HEK293 (cell line): ENCODE measurements around the gene GTF2F2.

ENCODE experiments used
- BCL11A ChIP-seq: fragments of 450-650 bp; formaldehyde crosslinking; IDR thresholded peaks from 2 replicates; pipeline ENCODE4 v1.5.1; 2016; ENCODE audit warnings: low read depth, missing biosample characterization, missing genetic modification characterization
- BCL11B ChIP-seq: fragments of 450-650 bp; formaldehyde crosslinking; IDR thresholded peaks from 2 replicates; pipeline ENCODE4 v1.5.1; 2016; ENCODE audit warnings: low read depth, missing biosample characterization, missing genetic modification characterization
- GFI1B ChIP-seq: fragments of 450-650 bp; formaldehyde crosslinking; IDR thresholded peaks from 2 replicates; pipeline ENCODE4 v1.5.1; 2016; ENCODE audit warnings: missing biosample characterization, missing genetic modification characterization
- GLIS2 ChIP-seq: fragments of 450-650 bp; formaldehyde crosslinking; IDR thresholded peaks from 2 replicates; pipeline ENCODE4 v1.5.1; 2016; ENCODE audit warnings: missing biosample characterization, missing genetic modification characterization
- HOXD13 ChIP-seq: sonication (generic); formaldehyde crosslinking; IDR thresholded peaks from 2 replicates; pipeline ENCODE4 v1.8.0; 2022; ENCODE audit warnings: missing genetic modification reagents, borderline replicate concordance
- INSM2 ChIP-seq: fragments of 450-650 bp; formaldehyde crosslinking; IDR thresholded peaks from 2 replicates; pipeline ENCODE4 v1.5.1; 2016; ENCODE audit warnings: missing biosample characterization, missing genetic modification characterization
- KLF8 ChIP-seq: fragments of 450-650 bp; formaldehyde crosslinking; IDR thresholded peaks from 2 replicates; pipeline ENCODE4 v1.5.1; 2016; ENCODE audit warnings: missing biosample characterization, missing genetic modification characterization
- PRDM1 ChIP-seq: fragments of 450-650 bp; formaldehyde crosslinking; IDR thresholded peaks from 2 replicates; pipeline ENCODE4; 2016; ENCODE audit warnings: missing biosample characterization, missing genetic modification characterization
- REPIN1 ChIP-seq: fragments of 450-650 bp; formaldehyde crosslinking; IDR thresholded peaks from 2 replicates; pipeline ENCODE4 v1.5.1; 2017; ENCODE audit warnings: missing biosample characterization, missing genetic modification characterization, low read depth
- ZBTB8A ChIP-seq: fragments of 450-650 bp; formaldehyde crosslinking; IDR thresholded peaks from 2 replicates; pipeline ENCODE4 v1.5.1; 2016; ENCODE audit warnings: missing biosample characterization, missing genetic modification characterization
- ZNF133 ChIP-seq: fragments of 450-650 bp; formaldehyde crosslinking; IDR thresholded peaks from 2 replicates; pipeline ENCODE4 v1.5.1; 2016; ENCODE audit warnings: missing biosample characterization, missing genetic modification characterization
- ZNF16 ChIP-seq: fragments of 450-650 bp; formaldehyde crosslinking; IDR thresholded peaks from 2 replicates; pipeline ENCODE4 v1.5.1; 2016; ENCODE audit warnings: low read depth, missing biosample characterization, missing genetic modification characterization
- ZNF221 ChIP-seq: fragments of 450-650 bp; formaldehyde crosslinking; IDR thresholded peaks from 2 replicates; pipeline ENCODE4 v1.5.1; 2017; ENCODE audit warnings: missing biosample characterization, missing genetic modification characterization, borderline replicate concordance
- ZNF23 ChIP-seq: fragments of 450-650 bp; formaldehyde crosslinking; IDR thresholded peaks from 2 replicates; pipeline ENCODE4 v1.5.1; 2016; ENCODE audit warnings: missing biosample characterization, missing genetic modification characterization, borderline replicate concordance
- ZNF266 ChIP-seq: fragments of 450-650 bp; formaldehyde crosslinking; IDR thresholded peaks from 2 replicates; pipeline ENCODE4 v1.5.1; 2016; ENCODE audit warnings: missing biosample characterization, missing genetic modification characterization, low read depth
- ZNF274 ChIP-seq, 2 experiments: fragments of 200-500 bp in 1 of 2; fragments of 450-650 bp in 1 of 2; sonication (Bioruptor generic) in 1 of 2; formaldehyde crosslinking in 1 of 2; IDR thresholded peaks; 2 replicates each; pipeline versions ENCODE4 v1.5.1 to v1.6.1; 2014 to 2016; ENCODE audit warnings: borderline replicate concordance in 1 of 2, inconsistent platforms in 1 of 2, low read length in 1 of 2, missing biosample characterization in 1 of 2, missing genetic modification characterization in 1 of 2
- ZNF324 ChIP-seq: fragments of 450-650 bp; formaldehyde crosslinking; IDR thresholded peaks from 2 replicates; pipeline ENCODE4 v1.5.1; 2016; ENCODE audit warnings: missing biosample characterization, missing genetic modification characterization
- ZNF426 ChIP-seq: fragments of 450-650 bp; formaldehyde crosslinking; IDR thresholded peaks from 2 replicates; pipeline ENCODE4 v1.5.1; 2017; ENCODE audit warnings: missing biosample characterization, missing genetic modification characterization, mild to moderate bottlenecking, inconsistent platforms, moderate library complexity
- ZNF530 ChIP-seq: fragments of 450-650 bp; formaldehyde crosslinking; IDR thresholded peaks from 2 replicates; pipeline ENCODE4 v1.5.1; 2016; ENCODE audit warnings: low read depth, missing biosample characterization, missing genetic modification characterization
- ZNF549 ChIP-seq: fragments of 450-650 bp; IDR thresholded peaks from 2 replicates; pipeline ENCODE4 v1.5.1; 2018; ENCODE audit warnings: missing biosample characterization, missing genetic modification characterization, mild to moderate bottlenecking, inconsistent platforms, moderate library complexity
- ZNF558 ChIP-seq: fragments of 450-650 bp; formaldehyde crosslinking; IDR thresholded peaks from 2 replicates; pipeline ENCODE4 v1.5.1; 2016; ENCODE audit warnings: missing biosample characterization, missing genetic modification characterization
- ZNF561 ChIP-seq: fragments of 450-650 bp; IDR thresholded peaks from 2 replicates; pipeline ENCODE4 v1.5.1; 2018; ENCODE audit warnings: missing biosample characterization, missing genetic modification characterization, borderline replicate concordance
- ZNF621 ChIP-seq: fragments of 450-650 bp; formaldehyde crosslinking; IDR thresholded peaks from 2 replicates; pipeline ENCODE4 v1.5.1; 2017; ENCODE audit warnings: missing biosample characterization, missing genetic modification characterization
- ZNF623 ChIP-seq: fragments of 450-650 bp; formaldehyde crosslinking; IDR thresholded peaks from 2 replicates; pipeline ENCODE4 v1.5.1; 2016; ENCODE audit warnings: missing biosample characterization, missing genetic modification characterization
- ZNF660 ChIP-seq: fragments of 450-650 bp; IDR thresholded peaks from 2 replicates; pipeline ENCODE4 v1.5.1; 2018; ENCODE audit warnings: missing biosample characterization, mild to moderate bottlenecking, missing genetic modification characterization
- ZNF677 ChIP-seq: fragments of 450-650 bp; IDR thresholded peaks from 2 replicates; pipeline ENCODE4 v1.5.0; 2018; ENCODE audit warnings: missing biosample characterization, mild to moderate bottlenecking, missing genetic modification characterization, moderate library complexity
- ZNF701 ChIP-seq: fragments of 450-650 bp; formaldehyde crosslinking; IDR thresholded peaks from 2 replicates; pipeline ENCODE4 v1.5.1; 2016; ENCODE audit warnings: missing biosample characterization, missing genetic modification characterization
- ZSCAN30 ChIP-seq: fragments of 450-650 bp; IDR thresholded peaks from 2 replicates; pipeline ENCODE4 v1.5.1; 2018; ENCODE audit warnings: missing biosample characterization, mild to moderate bottlenecking, missing genetic modification characterization, moderate library complexity
- TF ChIP-seq, protein P1 (sequence below): fragments of 450-650 bp; formaldehyde crosslinking; IDR thresholded peaks from 2 replicates; pipeline ENCODE4 v1.5.1; 2016; ENCODE audit warnings: missing biosample characterization, missing genetic modification characterization
- TF ChIP-seq, protein P2 (sequence below): fragments of 450-650 bp; formaldehyde crosslinking; IDR thresholded peaks from 2 replicates; pipeline ENCODE4; 2016; ENCODE audit warnings: missing biosample characterization, missing genetic modification characterization
- TF ChIP-seq, protein P3 (sequence below): fragments of 450-650 bp; formaldehyde crosslinking; IDR thresholded peaks from 2 replicates; pipeline ENCODE4 v1.5.1; 2016; ENCODE audit warnings: missing biosample characterization, missing genetic modification characterization
- TF ChIP-seq, protein P4 (sequence below): fragments of 450-650 bp; formaldehyde crosslinking; IDR thresholded peaks from 2 replicates; pipeline ENCODE4 v1.5.1; 2016; ENCODE audit warnings: missing biosample characterization, missing genetic modification characterization, low read depth

GTF2F2 gene

DNA sequence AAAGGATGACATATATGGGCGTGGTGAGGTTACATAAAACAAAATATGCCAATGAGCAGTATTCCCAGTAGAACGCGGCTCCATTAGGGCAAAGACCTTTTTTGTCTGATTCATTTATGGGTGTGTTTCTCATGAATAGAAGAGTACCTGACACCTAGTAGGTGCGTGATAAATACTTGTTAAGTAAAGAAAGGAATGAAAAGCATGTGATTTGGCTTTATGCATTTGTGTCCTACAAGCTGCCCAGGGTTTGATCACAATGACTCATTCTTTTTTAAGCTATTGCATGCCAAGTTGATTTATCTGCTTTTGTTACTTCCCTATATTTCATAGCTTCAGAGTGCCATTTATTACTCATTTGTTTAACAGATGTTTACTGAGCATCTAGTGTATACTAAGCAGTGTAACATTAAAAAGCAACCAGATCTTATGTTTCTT lies 99.6 kb downstream of the GTF2F2 start (continued):
- TF ChIP-seq INSM2: peak; percentile 75
- no peak for TF ChIP-seq ZNF16 (tag by site-specific recombination)
- TF ChIP-seq ZNF549 (tag by site-specific recombination): no peak
- no peak for TF ChIP-seq ZNF623
- no peak for TF ChIP-seq ZNF266 (tag by site-specific recombination)
- no peak for TF ChIP-seq ZNF426 (tag by site-specific recombination)
- TF ChIP-seq ZNF558 (tag by site-specific recombination): no peak
- no peak for TF ChIP-seq ZNF133
- TF ChIP-seq, protein P1, sequence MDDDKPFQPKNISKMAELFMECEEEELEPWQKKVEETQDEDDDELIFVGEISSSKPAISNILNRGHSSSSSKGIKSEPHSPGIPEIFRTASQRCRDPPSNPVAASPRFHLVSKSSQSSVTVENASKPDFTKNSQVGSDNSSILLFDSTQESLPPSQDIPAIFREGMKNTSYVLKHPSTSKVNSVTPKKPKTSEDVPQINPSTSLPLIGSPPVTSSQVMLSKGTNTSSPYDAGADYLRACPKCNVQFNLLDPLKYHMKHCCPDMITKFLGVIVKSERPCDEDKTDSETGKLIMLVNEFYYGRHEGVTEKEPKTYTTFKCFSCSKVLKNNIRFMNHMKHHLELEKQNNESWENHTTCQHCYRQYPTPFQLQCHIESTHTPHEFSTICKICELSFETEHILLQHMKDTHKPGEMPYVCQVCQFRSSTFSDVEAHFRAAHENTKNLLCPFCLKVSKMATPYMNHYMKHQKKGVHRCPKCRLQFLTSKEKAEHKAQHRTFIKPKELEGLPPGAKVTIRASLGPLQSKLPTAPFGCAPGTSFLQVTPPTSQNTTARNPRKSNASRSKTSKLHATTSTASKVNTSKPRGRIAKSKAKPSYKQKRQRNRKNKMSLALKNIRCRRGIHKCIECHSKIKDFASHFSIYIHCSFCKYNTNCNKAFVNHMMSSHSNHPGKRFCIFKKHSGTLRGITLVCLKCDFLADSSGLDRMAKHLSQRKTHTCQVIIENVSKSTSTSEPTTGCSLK (tag by site-specific recombination): no peak
- no peak for TF ChIP-seq ZNF530 (tag by site-specific recombination)
- no peak for TF ChIP-seq ZNF274 (IDR thresholded peaks at IDR 0.05; ENCODE audit: low read length)
- TF ChIP-seq ZNF274 (tag by site-specific recombination; IDR thresholded peaks at IDR 0.05; ENCODE audit: borderline replicate concordance): no peak
- TF ChIP-seq, protein P2, sequence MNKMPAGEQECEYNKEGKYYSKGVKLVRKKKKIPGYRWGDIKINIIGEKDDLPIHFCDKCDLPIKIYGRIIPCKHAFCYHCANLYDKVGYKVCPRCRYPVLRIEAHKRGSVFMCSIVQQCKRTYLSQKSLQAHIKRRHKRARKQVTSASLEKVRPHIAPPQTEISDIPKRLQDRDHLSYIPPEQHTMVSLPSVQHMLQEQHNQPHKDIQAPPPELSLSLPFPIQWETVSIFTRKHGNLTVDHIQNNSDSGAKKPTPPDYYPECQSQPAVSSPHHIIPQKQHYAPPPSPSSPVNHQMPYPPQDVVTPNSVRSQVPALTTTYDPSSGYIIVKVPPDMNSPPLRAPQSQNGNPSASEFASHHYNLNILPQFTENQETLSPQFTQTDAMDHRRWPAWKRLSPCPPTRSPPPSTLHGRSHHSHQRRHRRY (tag by site-specific recombination): no peak
- TF ChIP-seq, protein P3, sequence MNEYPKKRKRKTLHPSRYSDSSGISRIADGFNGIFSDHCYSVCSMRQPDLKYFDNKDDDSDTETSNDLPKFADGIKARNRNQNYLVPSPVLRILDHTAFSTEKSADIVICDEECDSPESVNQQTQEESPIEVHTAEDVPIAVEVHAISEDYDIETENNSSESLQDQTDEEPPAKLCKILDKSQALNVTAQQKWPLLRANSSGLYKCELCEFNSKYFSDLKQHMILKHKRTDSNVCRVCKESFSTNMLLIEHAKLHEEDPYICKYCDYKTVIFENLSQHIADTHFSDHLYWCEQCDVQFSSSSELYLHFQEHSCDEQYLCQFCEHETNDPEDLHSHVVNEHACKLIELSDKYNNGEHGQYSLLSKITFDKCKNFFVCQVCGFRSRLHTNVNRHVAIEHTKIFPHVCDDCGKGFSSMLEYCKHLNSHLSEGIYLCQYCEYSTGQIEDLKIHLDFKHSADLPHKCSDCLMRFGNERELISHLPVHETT (tag by site-specific recombination): peak; percentile 80
- no peak for TF ChIP-seq ZNF660
- TF ChIP-seq ZNF701 (tag by site-specific recombination): no peak
- no peak for TF ChIP-seq GLIS2 (tag by site-specific recombination)
- TF ChIP-seq, protein P4, sequence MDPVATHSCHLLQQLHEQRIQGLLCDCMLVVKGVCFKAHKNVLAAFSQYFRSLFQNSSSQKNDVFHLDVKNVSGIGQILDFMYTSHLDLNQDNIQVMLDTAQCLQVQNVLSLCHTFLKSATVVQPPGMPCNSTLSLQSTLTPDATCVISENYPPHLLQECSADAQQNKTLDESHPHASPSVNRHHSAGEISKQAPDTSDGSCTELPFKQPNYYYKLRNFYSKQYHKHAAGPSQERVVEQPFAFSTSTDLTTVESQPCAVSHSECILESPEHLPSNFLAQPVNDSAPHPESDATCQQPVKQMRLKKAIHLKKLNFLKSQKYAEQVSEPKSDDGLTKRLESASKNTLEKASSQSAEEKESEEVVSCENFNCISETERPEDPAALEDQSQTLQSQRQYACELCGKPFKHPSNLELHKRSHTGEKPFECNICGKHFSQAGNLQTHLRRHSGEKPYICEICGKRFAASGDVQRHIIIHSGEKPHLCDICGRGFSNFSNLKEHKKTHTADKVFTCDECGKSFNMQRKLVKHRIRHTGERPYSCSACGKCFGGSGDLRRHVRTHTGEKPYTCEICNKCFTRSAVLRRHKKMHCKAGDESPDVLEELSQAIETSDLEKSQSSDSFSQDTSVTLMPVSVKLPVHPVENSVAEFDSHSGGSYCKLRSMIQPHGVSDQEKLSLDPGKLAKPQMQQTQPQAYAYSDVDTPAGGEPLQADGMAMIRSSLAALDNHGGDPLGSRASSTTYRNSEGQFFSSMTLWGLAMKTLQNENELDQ (tag by site-specific recombination): no peak
- no peak for TF ChIP-seq ZNF677
- TF ChIP-seq ZNF561 (tag by site-specific recombination): no peak
- TF ChIP-seq KLF8 (tag by site-specific recombination): 0 out of 2 replicates have a peak, but pooled peaks have one; percentile 36
- peak; percentile 23; the same call in 1 of the 2 replicates for TF ChIP-seq ZSCAN30
- no peak for TF ChIP-seq REPIN1
- TF ChIP-seq ZNF23 (tag by site-specific recombination): no peak
- no peak for TF ChIP-seq ZNF621 (tag by site-specific recombination)
- no peak for TF ChIP-seq BCL11A (tag by site-specific recombination)
- TF ChIP-seq GFI1B: no peak
- no peak for TF ChIP-seq ZNF221 (tag by site-specific recombination)
- no peak for TF ChIP-seq ZNF324
- no peak for TF ChIP-seq ZBTB8A (tag by site-specific recombination)
- TF ChIP-seq HOXD13: no peak
- TF ChIP-seq PRDM1 (tag by site-specific recombination): no peak
- no peak for TF ChIP-seq BCL11B (tag by site-specific recombination)
